Peyer's patch (tissue), 4 donors: ENCODE data around the gene EIF2B4. TPM values are rescaled to one million over a fixed set of nuclear protein-coding genes. Genes with fewer than 3 reads are reported as not detected.

Source experiments
- DNase-seq, 3 donors: peaks; one replicate each; pipeline ENCODE4 v3.0.0-alpha.2; 2017 to 2019
- H3K27ac ChIP-seq, 4 donors: fragments of 200-600 bp; sonication (generic); one replicate each; pipeline ENCODE4 v1.5.1; 2016 to 2019
- H3K27me3 ChIP-seq, 2 donors: fragments of 200-600 bp; sonication (generic); one replicate each; pipeline ENCODE4 v1.5.1; 2019
- H3K36me3 ChIP-seq, 3 donors: fragments of 200-600 bp; sonication (generic); one replicate each; pipeline ENCODE4 v1.5.1; 2016 to 2019
- H3K4me1 ChIP-seq, 4 donors: fragments of 200-600 bp; sonication (generic); one replicate each; pipeline ENCODE4 v1.5.1; 2016 to 2019
- H3K4me3 ChIP-seq, 4 donors: fragments of 200-600 bp; sonication (generic); 1 replicate in 3 of 4; 2 replicates in 1 of 4; pipeline ENCODE4 v1.5.1; 2016 to 2019; ENCODE audit warnings: mild to moderate bottlenecking in 1 of 4
- H3K9me3 ChIP-seq, 4 donors: fragments of 200-600 bp; sonication (generic); one replicate each; pipeline ENCODE4 v1.5.1; 2016 to 2019; ENCODE audit warnings: mild to moderate bottlenecking in 1 of 4
- POLR2A ChIP-seq, 2 donors: fragments of 450-650 bp; IDR thresholded peaks; one replicate each; pipeline ENCODE4 v1.5.1; 2017; ENCODE audit warnings: antibody characterized with exemption in 2 of 2, mild to moderate bottlenecking in 2 of 2, moderate library complexity in 2 of 2
- total RNA-seq, 4 donors: library from RNA; depleted of rRNA; stranded (reverse); fragments of >200 nt; gene quantifications; one replicate each; pipeline ENCODE4 v1.1.0, GENCODE V29; 2016
- TF ChIP-seq, protein P1 (sequence below), 6 experiments: fragments of 450-650 bp in 4 of 6; fragments of 200-600 bp in 2 of 6; sonication (generic) in 1 of 6; IDR thresholded peaks; one replicate each; pipeline ENCODE4 v1.5.1; 2017 to 2019; ENCODE audit warnings: antibody characterized with exemption in 6 of 6, mild to moderate bottlenecking in 3 of 6, moderate library complexity in 1 of 6

The EIF2B4 gene
- total RNA-seq, 4 donors from 2014 or later, result 19.8 to 47.0 (median 33.7) TPM

- Histone ChIP-seq H3K4me3 (no peak overlapping the region), H3K36me3 (peaks cover 0 to 95% (median 0%) of the 10 kb centered on the region in 3 donors), H3K4me1 (no peaks in the 10 kb centered on the region), H3K9me3 (no peaks in the 10 kb centered on the region), H3K27ac (no peak overlapping the region), H3K27me3 (no peaks in the 10 kb centered on the region)
- TF ChIP-seq POLR2A (IDR thresholded peaks at IDR 0.05), result no peak
- TF ChIP-seq, protein P1, sequence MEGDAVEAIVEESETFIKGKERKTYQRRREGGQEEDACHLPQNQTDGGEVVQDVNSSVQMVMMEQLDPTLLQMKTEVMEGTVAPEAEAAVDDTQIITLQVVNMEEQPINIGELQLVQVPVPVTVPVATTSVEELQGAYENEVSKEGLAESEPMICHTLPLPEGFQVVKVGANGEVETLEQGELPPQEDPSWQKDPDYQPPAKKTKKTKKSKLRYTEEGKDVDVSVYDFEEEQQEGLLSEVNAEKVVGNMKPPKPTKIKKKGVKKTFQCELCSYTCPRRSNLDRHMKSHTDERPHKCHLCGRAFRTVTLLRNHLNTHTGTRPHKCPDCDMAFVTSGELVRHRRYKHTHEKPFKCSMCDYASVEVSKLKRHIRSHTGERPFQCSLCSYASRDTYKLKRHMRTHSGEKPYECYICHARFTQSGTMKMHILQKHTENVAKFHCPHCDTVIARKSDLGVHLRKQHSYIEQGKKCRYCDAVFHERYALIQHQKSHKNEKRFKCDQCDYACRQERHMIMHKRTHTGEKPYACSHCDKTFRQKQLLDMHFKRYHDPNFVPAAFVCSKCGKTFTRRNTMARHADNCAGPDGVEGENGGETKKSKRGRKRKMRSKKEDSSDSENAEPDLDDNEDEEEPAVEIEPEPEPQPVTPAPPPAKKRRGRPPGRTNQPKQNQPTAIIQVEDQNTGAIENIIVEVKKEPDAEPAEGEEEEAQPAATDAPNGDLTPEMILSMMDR (IDR thresholded peaks at IDR 0.05), result no peak
- no peak for DNase-seq
Measured at GRCh38 chr2:27336173-27336572, 34.0 kb downstream of the EIF2B4 start.

- TF ChIP-seq POLR2A (IDR thresholded peaks at IDR 0.05), result no peak
- TF ChIP-seq, protein P1 (IDR thresholded peaks at IDR 0.05), result no peak
- Histone ChIP-seq H3K9me3 (no peaks in the 10 kb centered on the region), H3K36me3 (peaks cover 0 to 89% (median 0%) of the 10 kb centered on the region in 3 donors), H3K27ac (no peak overlapping the region), H3K27me3 (no peaks in the 10 kb centered on the region), H3K4me3 (no peak overlapping the region), H3K4me1 (no peaks in the 10 kb centered on the region)
- no peak for DNase-seq
Measured at GRCh38 chr2:27335311-27335710, 34.8 kb downstream of the EIF2B4 start.

DNA sequence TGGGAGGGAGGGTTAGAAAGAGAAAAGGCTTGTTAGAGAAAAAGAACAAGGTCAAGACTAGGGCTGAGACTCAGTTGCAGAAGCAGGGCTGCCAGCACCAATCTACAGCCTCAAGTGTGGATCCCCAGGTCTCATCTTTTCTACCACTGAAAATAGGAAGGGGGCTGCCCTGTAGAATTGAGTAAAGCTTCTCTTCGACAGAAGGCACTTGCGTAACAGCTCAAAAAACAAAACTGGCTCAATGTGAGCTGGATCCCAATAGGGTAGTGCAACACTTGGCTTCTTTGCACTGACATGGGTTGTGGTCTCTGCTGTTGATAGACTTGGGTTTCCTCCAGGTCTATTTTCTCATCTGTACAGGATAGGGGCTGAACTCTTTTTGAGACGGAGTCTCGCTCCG, 45.4 kb downstream of the EIF2B4 start:
- Histone ChIP-seq H3K27ac (no peak overlapping the region), H3K36me3 (peaks cover 0 to 38% (median 0%) of the 10 kb centered on the region in 3 donors), H3K4me3 (no peak overlapping the region), H3K4me1 (peaks cover 0 to 21% (median 6%) of the 10 kb centered on the region in 4 donors), H3K9me3 (no peaks in the 10 kb centered on the region), H3K27me3 (no peaks in the 10 kb centered on the region)
- TF ChIP-seq POLR2A (IDR thresholded peaks at IDR 0.05), result no peak
- TF ChIP-seq, protein P1 (IDR thresholded peaks at IDR 0.05), result no peak
- no peak for DNase-seq

DNA sequence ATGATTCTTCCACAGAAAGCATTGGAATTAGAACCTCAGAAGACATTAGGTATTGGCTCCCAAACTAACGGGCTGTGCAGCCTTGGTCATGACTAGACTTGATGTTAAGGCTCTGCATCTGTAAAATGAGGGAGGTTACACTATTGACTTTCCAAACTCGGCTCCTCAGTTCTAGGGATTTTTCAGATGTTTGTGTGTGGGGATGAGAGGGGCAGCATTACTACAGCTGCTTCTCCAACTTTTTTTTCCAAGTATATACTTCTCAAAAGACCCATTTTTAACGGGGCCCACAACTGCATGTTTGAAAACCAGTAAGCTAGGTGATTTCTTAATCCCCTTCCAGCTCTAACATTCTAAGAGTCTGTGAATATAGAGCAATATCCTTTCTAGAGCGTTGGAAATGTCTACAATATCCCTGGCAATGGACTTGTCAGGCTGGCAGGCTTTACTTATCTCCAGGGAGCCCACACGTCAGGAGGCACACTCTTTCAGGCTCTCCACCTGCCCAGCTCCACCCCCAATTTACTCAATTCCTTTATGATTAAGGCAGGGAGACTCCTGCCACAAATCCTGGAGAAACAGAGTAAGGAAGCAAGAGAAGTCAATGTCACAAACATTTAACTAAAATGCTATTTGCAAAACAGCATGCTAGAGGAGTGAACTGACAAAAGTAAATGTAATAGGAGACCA, 46.4 kb downstream of the EIF2B4 start:
- no peak for DNase-seq
- TF ChIP-seq POLR2A (IDR thresholded peaks at IDR 0.05), result no peak
- TF ChIP-seq, protein P1 (IDR thresholded peaks at IDR 0.05), result no peak
- Histone ChIP-seq H3K27me3 (no peaks in the 10 kb centered on the region), H3K9me3 (no peaks in the 10 kb centered on the region), H3K27ac (peak overlapping the region; percentile 86 to 94 (median 90)), H3K36me3 (peaks cover 0 to 29% (median 0%) of the 10 kb centered on the region in 3 donors), H3K4me1 (peaks cover 0 to 21% (median 6%) of the 10 kb centered on the region in 4 donors), H3K4me3 (peak overlapping the region; percentile 65 to 95 (median 78))

GRCh38 chr2:27322766-27323595, 47.2 kb downstream of the EIF2B4 start, which contains the start of gene MPV17:
Gene MPV17 (minus strand): TSS chr2:27323097. CDS start chr2:27322517, 580 bp downstream.
- Histone ChIP-seq H3K4me3 (peak within 1 kb of the TSS; percentile 65 to 95 (median 78)), H3K36me3 (peaks cover 0 to 21% (median 0%) of the 10 kb centered on the region in 3 donors), H3K27me3 (no peaks in the 10 kb centered on the region), H3K9me3 (no peaks in the 10 kb centered on the region), H3K4me1 (peaks cover 0 to 21% (median 6%) of the 10 kb centered on the region in 4 donors), H3K27ac (peak within 1 kb of the TSS; percentile 86 to 94 (median 90))
- peak; percentile 92 to 96 (median 94) for DNase-seq
- TF ChIP-seq, protein P1 (IDR thresholded peaks at IDR 0.05), result no peak
- peak; percentile 53 to 83 for TF ChIP-seq POLR2A (IDR thresholded peaks at IDR 0.05)
